HEK293 (cell line): ENCODE measurements around the gene NPFF.

Source experiments
- CTCF ChIA-PET: fragments of 350-600 bp; formaldehyde crosslinking; extraction: SDS; loops from one replicate; lab custom pipeline; 2021; ENCODE audit warnings: antibody characterized with exemption; lab: Yijun Ruan, JAX
- POLR2A ChIA-PET: fragments of 300-600 bp; formaldehyde crosslinking; extraction: SDS; loops from one replicate; lab custom pipeline; 2020; ENCODE audit warnings: antibody characterized with exemption, inconsistent platforms; lab: Yijun Ruan, JAX
- H3K27ac ChIP-seq: fragments of 200-500 bp; sonication (Bioruptor generic); 2 replicates; pipeline ENCODE4 v1.5.1; 2014; ENCODE audit warnings: low read depth, low read length, control low read depth, inconsistent platforms; ENCODE audit errors: extremely low read depth
- H3K36me3 ChIP-seq, 2 experiments: fragments of 200-500 bp in 1 of 2; sonication (Bioruptor generic) in 1 of 2; 1 replicate in 1 of 2; 2 replicates in 1 of 2; pipeline ENCODE4 v1.5.1; 2014 to 2017; ENCODE audit warnings: inconsistent platforms in 2 of 2, low read length in 2 of 2; ENCODE audit not compliant: control insufficient read depth in 2 of 2, insufficient read depth in 1 of 2
- H3K4me1 ChIP-seq: fragments of 200-500 bp; sonication (Bioruptor generic); 2 replicates; pipeline ENCODE4 v1.5.1; 2014; ENCODE audit warnings: mild to moderate bottlenecking, low read length, inconsistent platforms; ENCODE audit not compliant: control insufficient read depth, insufficient read depth
- H3K4me3 ChIP-seq: 2 replicates; pipeline ENCODE4 v1.5.1; 2011; ENCODE audit warnings: low read depth, mild to moderate bottlenecking, control low read depth, low read length, moderate library complexity
- H3K9me3 ChIP-seq: fragments of 200-500 bp; sonication (Bioruptor generic); 2 replicates; pipeline ENCODE4 v1.5.1; 2014; ENCODE audit warnings: low read depth, low read length, inconsistent platforms; ENCODE audit not compliant: control insufficient read depth, insufficient read depth
- AEBP2 ChIP-seq: fragments of 450-650 bp; formaldehyde crosslinking; IDR thresholded peaks from 2 replicates; pipeline ENCODE4 v1.5.1; 2016; ENCODE audit warnings: missing biosample characterization, missing genetic modification characterization, borderline replicate concordance
- BCL11A ChIP-seq: fragments of 450-650 bp; formaldehyde crosslinking; IDR thresholded peaks from 2 replicates; pipeline ENCODE4 v1.5.1; 2016; ENCODE audit warnings: low read depth, missing biosample characterization, missing genetic modification characterization
- KLF7 ChIP-seq: fragments of 450-650 bp; formaldehyde crosslinking; IDR thresholded peaks from 2 replicates; pipeline ENCODE4 v1.5.1; 2016; ENCODE audit warnings: missing biosample characterization, missing genetic modification characterization, borderline replicate concordance
- MEIS1 ChIP-seq: sonication (generic); formaldehyde crosslinking; IDR thresholded peaks from 2 replicates; pipeline ENCODE4 v1.8.1; 2022; ENCODE audit warnings: missing genetic modification reagents, mild to moderate bottlenecking, borderline replicate concordance
- PRDM4 ChIP-seq: fragments of 450-650 bp; formaldehyde crosslinking; IDR thresholded peaks from 2 replicates; pipeline ENCODE4 v1.5.1; 2017; ENCODE audit warnings: missing biosample characterization, missing genetic modification characterization
- REST ChIP-seq: fragments of 450-650 bp; formaldehyde crosslinking; IDR thresholded peaks from 2 replicates; pipeline ENCODE4 v1.5.1; 2016; ENCODE audit warnings: missing biosample characterization, missing genetic modification characterization
- SCRT1 ChIP-seq: fragments of 450-650 bp; formaldehyde crosslinking; IDR thresholded peaks from 2 replicates; pipeline ENCODE4 v1.5.1; 2016; ENCODE audit warnings: missing biosample characterization, missing genetic modification characterization, borderline replicate concordance
- SCRT2 ChIP-seq: fragments of 450-650 bp; formaldehyde crosslinking; IDR thresholded peaks from 2 replicates; pipeline ENCODE4 v1.5.1; 2016; ENCODE audit warnings: missing biosample characterization, missing genetic modification characterization
- SETDB1 ChIP-seq: IDR thresholded peaks from one replicate; pipeline ENCODE4 v1.6.1; 2017; ENCODE audit warnings: mild to moderate bottlenecking, low read length, moderate library complexity, mixed read lengths; ENCODE audit not compliant: insufficient read length
- SP7 ChIP-seq: fragments of 450-650 bp; formaldehyde crosslinking; IDR thresholded peaks from 2 replicates; pipeline ENCODE4 v1.5.1; 2016; ENCODE audit warnings: missing biosample characterization, missing genetic modification characterization
- WT1 ChIP-seq: fragments of 450-650 bp; formaldehyde crosslinking; IDR thresholded peaks from 2 replicates; pipeline ENCODE4 v1.5.1; 2016; ENCODE audit warnings: missing biosample characterization, missing genetic modification characterization
- ZBTB20 ChIP-seq: fragments of 450-650 bp; formaldehyde crosslinking; IDR thresholded peaks from 2 replicates; pipeline ENCODE4 v1.5.1; 2016; ENCODE audit warnings: missing biosample characterization, missing genetic modification characterization
- ZBTB21 ChIP-seq: fragments of 450-650 bp; formaldehyde crosslinking; IDR thresholded peaks from 2 replicates; pipeline ENCODE4 v1.5.1; 2017; ENCODE audit warnings: missing biosample characterization, missing genetic modification characterization
- ZBTB49 ChIP-seq: fragments of 450-650 bp; formaldehyde crosslinking; IDR thresholded peaks from 2 replicates; pipeline ENCODE4 v1.5.1; 2016; ENCODE audit warnings: missing biosample characterization, missing genetic modification characterization, low read depth
- ZBTB8A ChIP-seq: fragments of 450-650 bp; formaldehyde crosslinking; IDR thresholded peaks from 2 replicates; pipeline ENCODE4 v1.5.1; 2016; ENCODE audit warnings: missing biosample characterization, missing genetic modification characterization
- ZNF157 ChIP-seq: fragments of 450-650 bp; formaldehyde crosslinking; IDR thresholded peaks from 2 replicates; pipeline ENCODE4 v1.5.1; 2016; ENCODE audit warnings: missing biosample characterization, missing genetic modification characterization
- ZNF2 ChIP-seq: fragments of 450-650 bp; formaldehyde crosslinking; IDR thresholded peaks from 2 replicates; pipeline ENCODE4 v1.5.1; 2016; ENCODE audit warnings: missing biosample characterization, missing genetic modification characterization
- ZNF324 ChIP-seq: fragments of 450-650 bp; formaldehyde crosslinking; IDR thresholded peaks from 2 replicates; pipeline ENCODE4 v1.5.1; 2016; ENCODE audit warnings: missing biosample characterization, missing genetic modification characterization
- ZNF341 ChIP-seq: fragments of 450-650 bp; formaldehyde crosslinking; IDR thresholded peaks from 2 replicates; pipeline ENCODE4; 2016; ENCODE audit warnings: low read depth, missing biosample characterization, missing genetic modification characterization
- ZNF530 ChIP-seq: fragments of 450-650 bp; formaldehyde crosslinking; IDR thresholded peaks from 2 replicates; pipeline ENCODE4 v1.5.1; 2016; ENCODE audit warnings: low read depth, missing biosample characterization, missing genetic modification characterization
- ZNF544 ChIP-seq: fragments of 450-650 bp; formaldehyde crosslinking; IDR thresholded peaks from 2 replicates; pipeline ENCODE4 v1.5.0; 2017; ENCODE audit warnings: missing biosample characterization, missing genetic modification characterization
- ZNF580 ChIP-seq: fragments of 450-650 bp; formaldehyde crosslinking; IDR thresholded peaks from 2 replicates; pipeline ENCODE4 v1.5.1; 2016; ENCODE audit warnings: missing biosample characterization, missing genetic modification characterization
- ZNF600 ChIP-seq: fragments of 450-650 bp; formaldehyde crosslinking; IDR thresholded peaks from 2 replicates; pipeline ENCODE4 v1.5.1; 2016; ENCODE audit warnings: missing biosample characterization, missing genetic modification characterization

Gene NPFF

GRCh38 chr12:53506450-53506785 lies 866 bp downstream of the NPFF start (continued):
- TF ChIP-seq AEBP2 (no peak), PRDM4 (tag by site-specific recombination) (no peak), SP7 (tag by site-specific recombination) (no peak), MEIS1 (CRISPR knock-in tag) (no peak)

GRCh38 chr12:53505555-53506449 lies 1.5 kb downstream of the NPFF start:
- H3K9me3 ChIP-seq, result no peaks in the 10 kb centered on the region
- ChIA-PET CTCF (interaction anchor here (0.6 to 2.0 kb wide), 8 partner anchors 26 to 210 kb away, joined by 3 to 10 read pairs (median 4); partner anchors contain the start of genes AAAS and PFDN5), POLR2A (no interaction called here)
- TF ChIP-seq SETDB1, result no peak
- TF ChIP-seq ZNF324 (tag by site-specific recombination), result no peak
- no peak for TF ChIP-seq SCRT2 (tag by site-specific recombination)
- 0 out of 2 replicates have a peak, but pooled peaks have one; percentile 41 for TF ChIP-seq ZNF2 (tag by site-specific recombination)
- H3K36me3 ChIP-seq, result peaks cover 0 to 54% of the 10 kb centered on the region in 2 experiments; a peak in 1 of 3 replicates
- H3K27ac ChIP-seq, result no peak overlapping the region
- H3K4me1 ChIP-seq, result peaks cover 6% of the 10 kb centered on the region
- no peak overlapping the region for H3K4me3 ChIP-seq

GRCh38 chr12:53505086-53505485 lies 2.2 kb downstream of the NPFF start:
- H3K9me3 ChIP-seq, result no peaks in the 10 kb centered on the region
- peaks cover 0 to 47% of the 10 kb centered on the region in 2 experiments; a peak in 1 of 3 replicates for H3K36me3 ChIP-seq
- H3K4me1 ChIP-seq, result peaks cover 8% of the 10 kb centered on the region
- ChIA-PET CTCF (interaction anchor here (0.6 to 2.0 kb wide), 4 partner anchors 26 to 180 kb away, joined by 3 to 10 read pairs (median 6); no protein-coding TSS in a partner anchor), POLR2A (no interaction called here)
- no peak overlapping the region for H3K27ac ChIP-seq
- H3K4me3 ChIP-seq, result no peak overlapping the region
- no peak for TF ChIP-seq ZNF600 (tag by site-specific recombination)
- no peak for TF ChIP-seq REST (tag by site-specific recombination)
- TF ChIP-seq ZNF341 (tag by site-specific recombination), result no peak
- no peak for TF ChIP-seq ZBTB49 (tag by site-specific recombination)
- TF ChIP-seq BCL11A, result no peak
- no peak for TF ChIP-seq ZNF544 (tag by site-specific recombination)
- no peak for TF ChIP-seq ZNF580 (tag by site-specific recombination)
- no peak for TF ChIP-seq ZBTB20 (tag by site-specific recombination)
- TF ChIP-seq ZBTB8A (tag by site-specific recombination), result no peak
- no peak for TF ChIP-seq ZNF157 (tag by site-specific recombination)
- TF ChIP-seq SCRT1 (tag by site-specific recombination), result no peak
- no peak for TF ChIP-seq KLF7 (tag by site-specific recombination)
- no peak for TF ChIP-seq WT1 (tag by site-specific recombination)
- TF ChIP-seq ZNF2 (tag by site-specific recombination), result no peak
- no peak for TF ChIP-seq ZNF530 (tag by site-specific recombination)
- no peak for TF ChIP-seq ZBTB21 (tag by site-specific recombination)
